VCaP (cell line): ENCODE measurements around the gene RAP1A.
A peak's percentile ranks its signal among the peaks of the same experiment; 100 is the strongest.

Experiments used
- H3K27ac ChIP-seq: fragments of 450-650 bp; 2 replicates; pipeline ENCODE4 v1.5.1; 2017
- TF ChIP-seq, protein P1 (sequence below): fragments of 450-650 bp; conservative IDR thresholded peaks from 2 replicates; pipeline ENCODE4 v1.5.1; 2017; ENCODE audit warnings: mild to moderate bottlenecking, moderate library complexity

The RAP1A gene

GRCh38 chr1:111648806-111649205 is 29.2 kb downstream of the RAP1A start:
- TF ChIP-seq, protein P1, sequence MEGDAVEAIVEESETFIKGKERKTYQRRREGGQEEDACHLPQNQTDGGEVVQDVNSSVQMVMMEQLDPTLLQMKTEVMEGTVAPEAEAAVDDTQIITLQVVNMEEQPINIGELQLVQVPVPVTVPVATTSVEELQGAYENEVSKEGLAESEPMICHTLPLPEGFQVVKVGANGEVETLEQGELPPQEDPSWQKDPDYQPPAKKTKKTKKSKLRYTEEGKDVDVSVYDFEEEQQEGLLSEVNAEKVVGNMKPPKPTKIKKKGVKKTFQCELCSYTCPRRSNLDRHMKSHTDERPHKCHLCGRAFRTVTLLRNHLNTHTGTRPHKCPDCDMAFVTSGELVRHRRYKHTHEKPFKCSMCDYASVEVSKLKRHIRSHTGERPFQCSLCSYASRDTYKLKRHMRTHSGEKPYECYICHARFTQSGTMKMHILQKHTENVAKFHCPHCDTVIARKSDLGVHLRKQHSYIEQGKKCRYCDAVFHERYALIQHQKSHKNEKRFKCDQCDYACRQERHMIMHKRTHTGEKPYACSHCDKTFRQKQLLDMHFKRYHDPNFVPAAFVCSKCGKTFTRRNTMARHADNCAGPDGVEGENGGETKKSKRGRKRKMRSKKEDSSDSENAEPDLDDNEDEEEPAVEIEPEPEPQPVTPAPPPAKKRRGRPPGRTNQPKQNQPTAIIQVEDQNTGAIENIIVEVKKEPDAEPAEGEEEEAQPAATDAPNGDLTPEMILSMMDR, result no peak
- H3K27ac ChIP-seq, result peak overlapping the region; percentile 66

- TF ChIP-seq, protein P1, result no peak
- peak overlapping the region; percentile 66 for H3K27ac ChIP-seq
Measured at GRCh38 chr1:111649227-111649626, 29.6 kb downstream of the RAP1A start.

DNA sequence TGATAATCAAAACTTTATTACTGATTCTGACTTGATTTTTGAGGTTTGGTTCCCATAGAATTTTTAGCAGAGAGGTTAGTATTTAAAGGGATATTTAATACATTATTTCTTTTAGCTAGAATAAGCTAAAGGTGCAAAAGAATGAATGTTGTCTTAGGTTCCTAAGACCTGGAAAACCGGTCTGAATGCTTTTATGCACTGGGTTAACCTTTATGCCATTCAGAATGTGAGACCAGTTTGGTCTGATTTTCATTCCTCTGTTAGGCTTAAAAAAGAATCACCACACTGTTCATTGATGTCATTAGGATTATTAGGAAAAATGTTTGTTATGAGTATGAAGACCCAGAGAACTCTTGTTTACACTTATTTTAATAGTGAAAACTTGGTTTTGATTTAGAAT is 30.1 kb downstream of the RAP1A start:
- peak overlapping the region; percentile 66 for H3K27ac ChIP-seq
- TF ChIP-seq, protein P1, result no peak

DNA sequence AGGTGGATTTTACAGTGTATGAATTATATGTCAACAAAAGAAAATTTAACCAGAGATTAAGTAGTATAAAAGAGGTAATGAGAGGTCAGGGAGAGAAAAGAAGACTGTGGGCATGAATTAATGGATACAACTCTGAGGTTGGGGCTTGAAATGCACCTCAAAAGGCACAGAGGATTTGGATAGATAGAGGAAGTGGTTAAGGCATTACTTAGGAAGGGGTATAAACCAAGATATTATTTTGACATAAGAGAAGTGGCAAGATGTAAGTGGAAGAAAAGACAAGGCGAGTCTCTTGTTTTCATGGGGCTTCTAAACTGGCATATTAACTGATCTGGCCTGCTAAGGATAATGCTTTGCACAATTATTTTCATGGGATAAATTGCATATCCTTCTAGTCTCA is 34.1 kb downstream of the RAP1A start:
- TF ChIP-seq, protein P1, result no peak
- H3K27ac ChIP-seq, result no peak overlapping the region

DNA sequence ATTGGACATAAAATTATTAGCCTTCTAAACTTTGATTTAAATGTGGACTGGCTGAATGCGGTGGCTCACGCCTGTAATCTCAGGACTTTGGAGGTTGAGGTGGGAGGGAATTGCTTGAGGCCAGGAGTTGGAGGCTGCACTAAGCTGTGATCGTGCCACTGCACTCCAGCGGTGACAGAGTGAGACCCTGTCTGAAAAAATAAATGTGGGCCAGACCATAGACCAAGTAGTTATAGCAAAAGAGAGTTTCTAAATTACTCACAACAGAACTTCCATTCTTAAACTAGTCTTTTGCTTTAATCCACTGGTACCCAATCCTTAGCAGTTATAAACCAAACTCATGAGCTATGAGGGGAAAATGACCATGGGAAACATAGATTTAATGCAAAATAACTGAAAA is 35.2 kb downstream of the RAP1A start:
- TF ChIP-seq, protein P1, result no peak
- no peak overlapping the region for H3K27ac ChIP-seq

DNA sequence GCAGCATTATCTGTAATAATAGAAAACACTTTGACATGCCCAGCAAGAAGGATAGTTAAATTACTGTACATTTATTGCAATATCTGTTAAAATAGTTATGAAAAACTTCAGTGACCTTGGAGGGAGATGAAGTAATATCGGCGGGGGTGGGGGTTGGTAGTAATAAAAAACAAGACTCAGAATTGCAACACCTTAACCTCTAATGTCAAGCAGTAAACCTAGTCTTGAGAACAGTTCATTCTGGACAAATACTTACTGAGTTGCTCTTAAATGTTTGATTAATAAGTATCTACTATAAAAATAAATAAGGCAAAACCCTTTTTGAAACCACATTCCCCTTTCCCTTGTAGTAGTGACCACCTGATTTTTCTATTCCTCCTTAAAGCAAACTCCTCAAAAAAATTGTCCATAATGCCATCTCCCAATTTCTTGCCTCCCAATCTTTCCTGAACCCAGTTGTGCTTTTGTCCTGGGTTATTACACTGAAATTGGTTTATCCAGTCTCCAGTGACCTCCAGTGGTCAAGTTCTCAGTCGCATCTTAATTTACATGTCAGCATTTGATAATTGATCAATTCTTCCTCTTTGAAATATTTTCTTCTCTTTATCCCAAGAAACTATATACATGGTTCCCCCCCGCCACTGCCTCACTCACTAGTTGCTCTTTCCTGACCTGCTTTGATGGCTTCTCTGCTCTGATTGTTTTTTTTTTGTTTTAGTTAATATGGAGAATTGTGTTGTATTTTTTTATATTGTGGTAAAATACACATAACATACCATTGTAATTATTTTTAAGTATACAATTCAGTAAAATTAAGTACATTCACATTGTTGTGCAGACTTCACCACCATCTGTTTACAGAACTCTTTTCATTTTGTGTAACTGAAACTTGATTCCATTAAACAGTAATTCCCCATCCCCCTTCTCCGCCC is 36.8 kb downstream of the RAP1A start:
- peak overlapping the region; percentile 51 for H3K27ac ChIP-seq
- TF ChIP-seq, protein P1, result peak; percentile 80

DNA sequence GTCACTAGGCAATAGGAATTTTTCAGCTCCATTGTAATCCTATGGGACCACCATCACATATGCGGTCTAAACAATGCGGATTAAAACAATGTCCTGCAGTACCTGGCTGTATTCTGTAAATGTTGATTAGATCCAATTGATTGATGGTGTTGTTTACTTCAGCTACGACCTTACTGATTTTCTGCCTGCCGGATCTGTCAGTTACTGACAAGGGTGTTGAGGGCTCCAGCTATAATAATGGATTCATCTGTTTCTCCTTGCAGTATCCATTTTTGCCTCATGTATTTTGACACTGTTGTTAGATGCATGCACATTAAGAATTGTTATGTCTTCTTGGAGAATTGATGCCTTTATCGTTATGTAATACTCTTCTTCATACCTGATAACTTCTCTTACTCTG is 39.0 kb downstream of the RAP1A start:
- TF ChIP-seq, protein P1, result no peak
- no peak overlapping the region for H3K27ac ChIP-seq
